Nephron progenitor cell (in vitro differentiated cells): ENCODE measurements around the gene INPP4B.

Experiments used
- DNase-seq: peaks from one replicate; pipeline ENCODE4 v3.0.0; 2021
- H3K27ac Mint-ChIP-seq: 2 replicates; pipeline ENCODE4 v1.8.0; 2021; ENCODE audit warnings: mild to moderate bottlenecking, moderate library complexity, mixed read lengths
- H3K27me3 Mint-ChIP-seq: 2 replicates; pipeline ENCODE4 v1.8.0; 2021; ENCODE audit warnings: mild to moderate bottlenecking, low read depth, mixed read lengths; ENCODE audit not compliant: poor library complexity
- H3K36me3 Mint-ChIP-seq: 2 replicates; pipeline ENCODE4 v1.8.0; 2021; ENCODE audit warnings: low read depth, mixed read lengths
- H3K4me1 Mint-ChIP-seq: 2 replicates; pipeline ENCODE4 v1.8.0; 2021; ENCODE audit warnings: mixed read lengths
- H3K4me3 Mint-ChIP-seq: 2 replicates; pipeline ENCODE4 v1.8.0; 2021; ENCODE audit warnings: mild to moderate bottlenecking, moderate library complexity, mixed read lengths
- H3K9me3 Mint-ChIP-seq: 2 replicates; pipeline ENCODE4 v1.8.0; 2021; ENCODE audit warnings: mild to moderate bottlenecking, moderate library complexity, mixed read lengths
- CTCF ChIP-seq: fragments of 200-600 bp; sonication (generic); IDR thresholded peaks from 2 replicates; pipeline ENCODE4 v1.5.0; 2021; ENCODE audit warnings: antibody characterized with exemption

The INPP4B gene

DNA sequence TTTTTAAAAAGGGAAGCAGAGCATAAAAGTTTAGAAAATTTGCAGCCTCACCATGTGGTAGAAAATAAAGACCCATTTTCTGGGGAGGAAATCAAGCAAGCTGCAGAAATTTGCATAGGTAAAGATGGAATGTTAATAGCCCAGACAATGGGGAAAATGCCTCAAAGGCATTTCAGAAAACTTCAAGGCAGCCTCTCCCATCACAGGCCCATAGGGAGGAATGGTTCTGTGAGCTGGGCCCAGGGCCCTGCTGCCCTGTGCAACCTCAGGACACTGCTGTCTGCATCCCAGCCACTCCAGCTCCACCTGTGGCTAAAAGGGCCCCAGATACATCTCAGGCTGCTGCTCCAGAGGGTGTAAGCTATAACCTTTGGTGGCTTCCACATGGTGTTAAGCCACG lies 137.9 kb downstream of the INPP4B start:
- Mint-ChIP-seq H3K9me3 (no peaks in the 10 kb centered on the region), H3K27me3 (no peaks in the 10 kb centered on the region), H3K27ac (no peak overlapping the region), H3K36me3 (no peaks in the 10 kb centered on the region), H3K4me3 (no peak overlapping the region), H3K4me1 (peaks cover 4% of the 10 kb centered on the region)
- no peak for DNase-seq
- no peak for TF ChIP-seq CTCF

GRCh38 chr4:142707401-142707800 lies 138.7 kb downstream of the INPP4B start:
- no peak overlapping the region for H3K27ac Mint-ChIP-seq
- DNase-seq: no peak
- no peaks in the 10 kb centered on the region for H3K36me3 Mint-ChIP-seq
- no peak overlapping the region for H3K4me3 Mint-ChIP-seq
- no peaks in the 10 kb centered on the region for H3K27me3 Mint-ChIP-seq
- no peaks in the 10 kb centered on the region for H3K9me3 Mint-ChIP-seq
- TF ChIP-seq CTCF: no peak
- no peaks in the 10 kb centered on the region for H3K4me1 Mint-ChIP-seq

DNA sequence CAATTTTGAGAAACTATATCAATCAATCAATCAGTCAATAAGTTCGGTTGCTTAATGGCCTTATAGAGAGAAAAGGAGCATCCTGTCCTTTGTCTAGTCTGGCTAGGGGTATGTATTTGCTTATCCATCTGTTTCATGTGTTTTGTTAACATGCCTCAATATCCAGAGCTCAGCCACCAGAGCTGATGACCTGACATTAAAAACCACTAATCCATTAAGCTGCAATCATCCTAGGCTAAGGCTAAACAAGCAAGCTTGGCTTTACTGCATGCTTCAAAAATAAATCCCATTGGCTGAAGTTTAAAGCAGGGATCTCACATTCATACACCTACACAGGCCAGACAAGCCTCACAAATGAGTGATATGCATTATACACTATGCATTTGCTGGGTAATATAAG lies 139.7 kb downstream of the INPP4B start:
- H3K36me3 Mint-ChIP-seq: no peaks in the 10 kb centered on the region
- no peak for DNase-seq
- H3K27ac Mint-ChIP-seq: no peak overlapping the region
- TF ChIP-seq CTCF: no peak
- H3K9me3 Mint-ChIP-seq: no peaks in the 10 kb centered on the region
- H3K4me1 Mint-ChIP-seq: no peaks in the 10 kb centered on the region
- H3K27me3 Mint-ChIP-seq: no peaks in the 10 kb centered on the region
- H3K4me3 Mint-ChIP-seq: no peak overlapping the region

DNA sequence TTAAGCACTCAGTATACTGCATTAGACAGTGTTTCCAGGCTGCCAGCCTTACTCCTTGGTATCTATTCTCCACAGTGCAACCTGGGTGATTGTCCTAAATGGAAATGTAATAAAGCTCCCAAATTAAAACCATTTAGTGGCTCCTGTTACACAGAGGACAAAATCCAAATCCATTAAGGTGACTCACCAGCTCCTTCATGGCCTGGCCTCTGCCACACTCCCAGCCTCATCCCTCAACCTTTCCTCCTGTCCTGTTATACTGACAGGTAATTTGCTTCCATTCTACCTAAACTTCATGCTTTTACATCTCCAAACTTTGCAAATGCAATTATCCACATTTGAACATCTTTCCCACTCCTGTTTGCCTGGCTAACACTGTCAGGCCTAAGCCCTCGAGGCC lies 140.3 kb downstream of the INPP4B start:
- Mint-ChIP-seq H3K27ac (no peak overlapping the region), H3K9me3 (no peaks in the 10 kb centered on the region), H3K36me3 (no peaks in the 10 kb centered on the region), H3K4me3 (no peak overlapping the region), H3K4me1 (no peaks in the 10 kb centered on the region), H3K27me3 (no peaks in the 10 kb centered on the region)
- TF ChIP-seq CTCF: no peak
- no peak for DNase-seq

- H3K4me1 Mint-ChIP-seq: no peaks in the 10 kb centered on the region
- peaks cover 2% of the 10 kb centered on the region for H3K27me3 Mint-ChIP-seq
- no peaks in the 10 kb centered on the region for H3K9me3 Mint-ChIP-seq
- H3K36me3 Mint-ChIP-seq: no peaks in the 10 kb centered on the region
- no peak for DNase-seq
- TF ChIP-seq CTCF: no peak
- H3K4me3 Mint-ChIP-seq: no peak overlapping the region
- H3K27ac Mint-ChIP-seq: no peak overlapping the region
Observed at GRCh38 chr4:142703694-142704309, 142.3 kb downstream of the INPP4B start.

- H3K4me3 Mint-ChIP-seq: no peak overlapping the region
- no peak overlapping the region for H3K27ac Mint-ChIP-seq
- TF ChIP-seq CTCF: no peak
- peaks cover 2% of the 10 kb centered on the region for H3K27me3 Mint-ChIP-seq
- no peaks in the 10 kb centered on the region for H3K36me3 Mint-ChIP-seq
- H3K9me3 Mint-ChIP-seq: no peaks in the 10 kb centered on the region
- no peak for DNase-seq
- peaks cover 7% of the 10 kb centered on the region for H3K4me1 Mint-ChIP-seq
Observed at GRCh38 chr4:142701017-142701416, 145.1 kb downstream of the INPP4B start.
